ENCODE results near the gene FLNB. TPM values are rescaled to one million over a fixed set of nuclear protein-coding genes. Genes with fewer than 3 reads are reported as not detected.

FLNB gene
- total and polyA plus RNA-seq, 2 of the 13 experiments (the other 11 are each of a cell fraction or from before 2014, with no cell fraction given), result 106 to 130 TPM

- Histone ChIP-seq H3K9me3 (ENCODE audit: low read length) (no peaks in the 10 kb centered on the region), H3K4me1 (ENCODE audit: insufficient read depth, low read length) (peaks cover 96% of the 10 kb centered on the region), H3K9ac (ENCODE audit: insufficient read depth, low read depth, low read length) (no peak overlapping the region), H3K4me2 (ENCODE audit: low read depth, low read length) (no peak overlapping the region), H3K4me3 (replicated peaks in 1 of 3; ENCODE audit: insufficient read depth in 1 of 3, low read depth in 2 of 3, low read length in 3 of 3) (no peak overlapping the region), H3K27ac (ENCODE audit: extremely low read length, insufficient read depth, low read length) (peak overlapping the region; percentile 5), H2AFZ (ENCODE audit: low read length) (no peak overlapping the region), H3K27me3 (ENCODE audit: control insufficient read depth in 1 of 2, insufficient read depth in 2 of 2, low read length in 2 of 2) (no peaks in the 10 kb centered on the region; a peak in 1 of 5 replicates), H3K79me2 (ENCODE audit: insufficient read depth, low read length) (peaks cover 89% of the 10 kb centered on the region), H3K36me3 (replicated peaks in 1 of 2; ENCODE audit: control insufficient read depth in 1 of 2, insufficient read depth in 2 of 2, low read length in 2 of 2) (peaks cover 1 to 6% of the 10 kb centered on the region in 2 experiments; a peak in 1 of 5 replicates), H4K20me1 (ENCODE audit: insufficient read depth, low read length) (peaks cover 23% of the 10 kb centered on the region; the same call in 1 of the 2 replicates)
- FAIRE-seq (no peak), ATAC-seq (no peak), DNase-seq (ENCODE audit: low spot score) (no peak)
- ChIA-PET POLR2A (interaction anchor here (1.3 to 1.5 kb wide), 2 partner anchors 13 to 40 kb away, joined by 3 read pairs; no protein-coding TSS in a partner anchor), CTCF (ENCODE audit: low intra/inter-chr PET ratio, low total read pairs) (interaction anchor here (1.2 kb wide), 1 partner anchor 20 kb away, joined by 3 read pairs; no protein-coding TSS in a partner anchor)
- in situ Hi-C loops (cut with HindIII; ENCODE audit: extremely low pct_ligation_motif_present, low pct_unique_long_range_greater_than_20kb) (no loop called here), intact Hi-C loops (cut with micrococcal nuclease; ENCODE audit: unreplicated experiment) (no loop called here)
- WGBS (ENCODE audit: low lambda C conversion rate), result 84% methylated on average over 5 of the region's 5 CpGs
- no TSS peak for BruUV-seq (replicated peaks)
- TF ChIP-seq ATF4 (CRISPR knock-in tag; IDR thresholded peaks at IDR 0.05) (no peak), CREB3 (CRISPR knock-in tag; IDR thresholded peaks at IDR 0.05) (no peak), AFF4 (CRISPR knock-in tag; IDR thresholded peaks at IDR 0.05) (no peak), ZNF280B (CRISPR knock-in tag; IDR thresholded peaks at IDR 0.05; ENCODE audit: borderline replicate concordance) (no peak), ZBTB8A (CRISPR knock-in tag; IDR thresholded peaks at IDR 0.05; ENCODE audit: borderline replicate concordance, low read depth) (no peak), RERE (CRISPR knock-in tag; IDR thresholded peaks at IDR 0.05; ENCODE audit: low read depth) (no peak), ZNF333 (CRISPR knock-in tag; IDR thresholded peaks at IDR 0.05; ENCODE audit: borderline replicate concordance) (no peak), SMAD3 (CRISPR knock-in tag; IDR thresholded peaks at IDR 0.05) (no peak), FOXK2 (IDR thresholded peaks at IDR 0.05) (no peak), HMG20B (CRISPR knock-in tag; conservative IDR thresholded peaks at IDR 0.05) (no peak), FOXM1 (CRISPR knock-in tag; IDR thresholded peaks at IDR 0.05) (no peak)
These were observed 54.2 kb downstream of the FLNB start for GRCh38 chr3:58062472-58062871.
